Stimulated activated CD4-positive, alpha-beta T cell treated with anti-CD3 and anti-CD28 coated beads, Interleukin-4, amount 100 ng/mL, for 1 hour (primary cell): Measurements from ENCODE around the gene PGBD5.
"Not testable (repeated sequence)": the region's sequence is repeated elsewhere in the genome, so short reads cannot be mapped to it uniquely, and the experiment has no call there.

ENCODE experiments used
- DNase-seq: peaks from one replicate; pipeline ENCODE4 v3.0.0-alpha.2; 2020

PGBD5 gene

DNA sequence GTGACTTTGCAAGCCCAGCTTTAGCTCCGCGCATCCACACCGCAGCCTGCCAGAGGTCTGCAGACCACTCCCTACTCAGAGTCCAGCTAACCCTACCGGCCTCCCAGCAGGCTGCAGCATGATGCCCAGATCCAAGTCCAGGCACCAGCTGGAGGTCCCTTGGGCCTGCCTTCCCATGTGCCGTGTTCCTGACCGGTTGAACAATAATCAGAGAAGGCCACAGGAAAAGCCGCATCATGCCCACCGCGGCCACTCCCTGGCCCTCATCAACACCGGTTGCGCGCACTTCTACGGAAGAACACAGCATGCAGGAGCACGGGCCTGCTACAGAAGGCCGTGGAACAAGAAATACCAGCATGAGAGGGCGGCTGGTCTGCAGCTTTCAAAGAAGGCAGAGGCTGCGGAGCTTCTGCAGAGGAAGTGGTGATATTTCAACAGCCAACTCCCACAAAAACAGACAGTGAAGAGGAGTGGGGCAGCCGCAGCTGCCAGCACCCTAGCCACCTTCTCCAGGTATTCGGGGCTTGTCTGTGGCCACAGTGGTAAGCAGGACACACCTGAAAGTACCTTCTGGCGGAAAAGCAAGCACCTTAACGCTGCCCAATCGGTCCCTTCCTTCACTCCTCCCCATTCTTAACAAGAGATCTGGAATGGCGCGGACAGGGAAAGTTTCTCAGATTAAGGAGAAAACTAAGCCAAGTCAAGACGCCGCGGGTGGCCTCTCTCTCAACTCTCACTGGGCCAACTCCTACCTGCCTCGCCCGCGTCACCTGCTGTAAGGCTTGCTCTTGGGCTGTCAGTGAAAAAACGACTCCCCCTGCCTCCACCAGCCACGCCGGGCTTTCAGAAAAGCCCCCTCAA, 1.5 kb downstream of the PGBD5 start:
- peak; percentile 2 for DNase-seq

GRCh38 chr1:230423951-230424350, 2.2 kb downstream of the PGBD5 start:
- DNase-seq: no peak

- DNase-seq: no peak
These were observed 2.9 kb downstream of the PGBD5 start for GRCh38 chr1:230423261-230423660.

DNA sequence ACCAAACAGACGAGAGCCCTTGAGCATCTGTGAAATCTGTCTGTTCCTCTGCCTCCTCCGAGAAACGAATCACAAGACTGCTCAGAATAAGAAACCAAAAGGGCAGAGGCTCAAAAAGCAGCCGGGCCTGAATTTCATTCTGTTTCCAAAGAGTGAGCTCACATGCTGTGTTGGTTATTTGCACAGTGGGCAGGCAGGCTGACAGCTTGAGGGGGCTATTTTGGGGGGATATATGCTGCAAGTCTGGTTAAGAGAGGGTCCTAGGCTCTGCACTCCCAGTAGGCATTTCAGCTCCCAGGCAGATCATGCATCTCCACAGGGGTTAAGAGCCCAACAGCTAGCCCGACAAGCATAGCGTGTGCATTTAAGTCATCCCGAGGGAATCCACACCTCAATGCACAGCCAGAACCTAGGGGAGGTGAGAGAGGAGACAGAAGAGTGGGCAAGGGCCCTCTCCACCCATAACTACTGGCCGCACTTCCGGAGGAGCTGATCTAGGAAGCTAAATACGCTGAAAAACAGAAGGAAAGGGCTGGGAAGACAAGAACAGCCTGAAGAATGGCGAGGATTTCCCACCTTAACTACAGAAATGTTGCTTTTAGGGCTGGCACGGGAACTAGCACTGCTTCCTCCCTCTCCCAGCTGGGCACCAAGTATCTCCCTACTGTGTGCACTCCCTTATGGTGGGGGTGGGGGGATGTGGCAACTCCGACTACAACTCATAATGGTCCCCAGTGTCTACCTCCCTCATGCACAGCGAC, 3.7 kb downstream of the PGBD5 start:
- no peak for DNase-seq

GRCh38 chr1:230421481-230421880, 4.7 kb downstream of the PGBD5 start:
- no peak for DNase-seq

GRCh38 chr1:230420372-230420771, 5.8 kb downstream of the PGBD5 start:
- DNase-seq: not testable (repeated sequence)

GRCh38 chr1:230416430-230416829, 9.7 kb downstream of the PGBD5 start:
- no peak for DNase-seq

- no peak for DNase-seq
These were observed 10.6 kb downstream of the PGBD5 start for GRCh38 chr1:230415405-230416132.

GRCh38 chr1:230414694-230415093, 11.4 kb downstream of the PGBD5 start:
- no peak for DNase-seq

DNA sequence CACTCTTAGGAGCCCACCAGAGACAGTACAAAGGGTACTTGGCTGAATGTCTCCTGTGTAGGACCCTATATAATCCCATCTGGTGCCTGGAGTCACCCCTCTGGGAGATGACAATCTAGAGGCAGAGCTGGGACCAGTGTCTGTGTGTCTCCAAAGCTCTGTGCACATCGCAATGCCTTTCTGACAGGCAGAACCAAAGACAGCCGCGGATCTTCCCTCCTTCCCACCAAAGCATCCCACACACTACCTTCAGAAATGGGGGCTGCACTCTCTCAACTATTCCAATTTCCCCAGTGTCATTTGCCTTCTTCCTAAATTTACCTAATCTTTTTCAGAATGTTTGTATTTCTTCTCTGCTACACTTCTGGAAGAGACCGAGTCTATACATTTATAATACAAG, 12.0 kb downstream of the PGBD5 start:
- no peak for DNase-seq

GRCh38 chr1:230413061-230413460, 13.1 kb downstream of the PGBD5 start:
- DNase-seq: no peak

DNA sequence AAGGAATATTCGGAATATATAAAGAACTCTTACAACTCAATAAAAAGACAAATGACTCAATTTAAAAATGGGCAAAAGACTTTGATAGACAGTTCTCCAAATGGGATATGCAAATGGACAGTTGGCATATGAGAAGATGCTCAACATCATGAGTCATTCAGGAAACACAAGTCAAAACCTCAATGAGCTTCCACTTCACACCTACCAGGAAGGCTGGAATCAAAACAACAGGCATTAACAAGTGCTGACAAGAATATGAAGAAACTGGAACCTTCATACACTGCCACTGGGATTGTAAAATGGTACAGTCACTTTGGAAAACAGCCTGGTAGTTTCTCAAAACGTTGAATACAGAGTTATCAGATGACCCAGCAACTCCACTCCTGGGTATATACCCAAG, 17.2 kb downstream of the PGBD5 start:
- no peak for DNase-seq

DNA sequence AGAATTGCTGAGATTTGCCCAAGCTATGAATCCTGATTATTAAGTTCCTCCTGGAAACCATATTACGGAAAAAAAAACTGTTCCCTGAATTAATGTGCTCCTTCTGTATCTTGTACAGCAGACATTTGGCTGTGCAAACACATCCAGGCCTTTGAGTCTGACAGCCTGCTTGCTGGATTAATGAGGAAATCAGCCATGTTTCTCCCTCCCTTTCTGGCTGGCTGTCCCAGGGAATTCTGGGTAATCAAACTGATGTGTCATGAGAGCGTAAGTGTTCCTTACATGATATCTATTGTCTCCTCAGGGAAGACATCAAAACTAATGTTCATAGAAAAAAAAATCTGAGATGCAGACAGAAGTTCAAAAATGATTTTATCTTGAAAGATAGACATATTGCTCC, 18.8 kb downstream of the PGBD5 start:
- DNase-seq: no peak

- DNase-seq: not testable (repeated sequence)
These were observed 19.4 kb downstream of the PGBD5 start for GRCh38 chr1:230406727-230407126.

DNA sequence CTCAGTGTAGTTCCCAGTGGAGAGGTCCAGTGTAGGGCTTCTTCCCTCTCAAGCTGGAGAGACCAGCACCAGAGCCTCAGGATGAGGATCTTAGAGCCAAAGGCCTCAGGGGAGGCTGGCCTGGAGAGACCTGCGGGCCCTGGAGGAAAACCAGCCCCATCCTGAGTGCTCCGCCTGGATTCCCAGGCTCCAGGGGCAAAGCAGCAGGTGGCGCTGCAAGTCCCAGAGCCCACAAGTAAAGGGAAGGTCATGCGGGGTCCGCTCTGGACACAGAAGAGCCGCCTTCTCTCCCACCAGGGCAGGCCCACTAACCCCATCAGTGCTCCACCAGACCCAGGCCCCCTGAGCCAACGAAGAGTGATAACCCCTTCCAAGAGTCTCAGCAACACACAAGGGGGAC, 22.7 kb downstream of the PGBD5 start:
- no peak for DNase-seq

GRCh38 chr1:230401763-230402294, 24.3 kb downstream of the PGBD5 start:
- no peak for DNase-seq

DNA sequence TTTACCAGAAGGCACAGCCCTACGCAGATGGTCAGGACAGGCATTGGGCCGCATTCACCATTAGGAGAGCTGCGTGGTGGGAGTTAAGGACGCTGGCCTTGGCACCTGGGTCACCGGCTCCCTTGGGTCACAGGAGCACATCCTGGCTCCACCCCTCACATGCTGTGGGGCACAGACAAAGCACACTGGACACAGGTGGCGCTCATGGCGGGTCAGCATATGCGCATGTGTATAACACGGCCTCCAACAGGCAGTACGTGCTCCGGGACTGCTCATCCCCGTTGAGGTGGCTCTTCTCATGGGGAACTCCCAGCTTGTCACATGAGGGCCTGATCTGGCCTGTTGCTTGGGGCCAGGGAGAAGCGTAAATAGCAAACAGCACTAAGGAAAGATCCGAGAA, 25.0 kb downstream of the PGBD5 start:
- DNase-seq: no peak

DNA sequence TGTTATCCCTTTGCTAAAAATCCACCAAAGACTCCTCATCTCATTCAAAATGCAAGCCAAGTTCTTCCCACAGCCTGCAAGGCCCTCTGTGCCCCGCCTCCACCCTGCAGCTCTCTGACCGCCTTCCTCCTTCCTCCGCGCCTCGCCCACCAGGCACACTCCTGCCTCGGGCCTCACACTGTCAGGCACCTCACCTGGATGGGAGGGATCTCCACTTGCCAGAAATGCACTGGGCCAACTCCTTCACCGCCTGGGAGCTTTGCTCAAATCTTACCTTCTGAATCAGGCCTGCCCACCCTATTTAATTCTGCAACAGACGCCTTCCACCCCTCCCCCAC, 26.2 kb downstream of the PGBD5 start:
- no peak for DNase-seq

DNA sequence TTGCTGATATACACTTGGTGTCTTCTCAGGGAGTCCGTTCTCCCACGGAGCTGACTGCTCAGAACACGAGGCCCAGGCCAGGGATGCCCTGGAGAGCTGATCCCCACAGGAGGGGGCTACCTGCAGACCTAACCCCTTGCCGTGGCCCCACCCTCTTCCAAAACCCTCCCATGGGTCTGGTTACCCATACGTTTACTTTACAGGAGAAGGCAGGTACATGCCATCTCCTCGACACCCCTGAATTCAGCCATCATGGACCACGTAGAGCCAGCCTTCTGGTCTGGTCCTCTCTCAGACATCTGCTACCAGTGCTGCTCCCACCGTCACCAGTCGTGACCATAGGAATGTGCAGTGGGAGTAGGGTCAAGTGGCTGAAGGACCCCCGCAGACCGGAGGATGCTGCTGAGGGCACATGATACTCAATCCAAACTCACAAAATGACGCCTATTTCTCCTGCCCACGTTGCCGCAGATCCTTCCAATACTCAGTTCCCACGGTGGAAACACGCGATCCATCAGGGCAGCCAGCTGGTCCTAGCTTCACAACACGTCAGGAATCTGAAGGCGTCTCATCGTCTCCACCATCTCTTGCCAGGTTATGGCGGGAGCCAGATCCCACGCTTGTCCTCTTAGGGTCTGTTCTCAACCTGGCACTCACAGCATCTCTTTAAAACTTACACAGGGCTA, 26.7 kb downstream of the PGBD5 start:
- DNase-seq: no peak

GRCh38 chr1:230398856-230399255, 27.3 kb downstream of the PGBD5 start:
- no peak for DNase-seq

DNA sequence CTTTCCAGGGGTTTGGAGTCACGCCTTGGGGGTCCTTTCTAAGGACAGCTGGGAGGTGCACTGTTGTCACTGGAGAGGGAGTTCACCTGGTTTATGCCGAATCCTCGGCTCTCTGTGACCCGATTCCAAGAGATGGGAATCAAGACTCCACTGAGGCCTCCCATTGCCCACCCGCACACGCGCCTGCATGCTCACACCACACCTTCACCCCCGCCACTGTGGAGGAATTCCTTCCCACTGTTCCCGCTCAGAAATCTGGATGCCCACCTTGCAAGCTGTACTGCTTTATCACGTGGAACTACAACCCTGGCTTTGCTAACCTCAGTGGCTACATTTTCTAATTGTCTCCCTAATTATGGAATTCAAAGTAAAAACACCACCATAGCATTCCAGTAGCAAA, 29.2 kb downstream of the PGBD5 start:
- DNase-seq: no peak

GRCh38 chr1:230395932-230396331, 30.2 kb downstream of the PGBD5 start:
- DNase-seq: no peak

DNA sequence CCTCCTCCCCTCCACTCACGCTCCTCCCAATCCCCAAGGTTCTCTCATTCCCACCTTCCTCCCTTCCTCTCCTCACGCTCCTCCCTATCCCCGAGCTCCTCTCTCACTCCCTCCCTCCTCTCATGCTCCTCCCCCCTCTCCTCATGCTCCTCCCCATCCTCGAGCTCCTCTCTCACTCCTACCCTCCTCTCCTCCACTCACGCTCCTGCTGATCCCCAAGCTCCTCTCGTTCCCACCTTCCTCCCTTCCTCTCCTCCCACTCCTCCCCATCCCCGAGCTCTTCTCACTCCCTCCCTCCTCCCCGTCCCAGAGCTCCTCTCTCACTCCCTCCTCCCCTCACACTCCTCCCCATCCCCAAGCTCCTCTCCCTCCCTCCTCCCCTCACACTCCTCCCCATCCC, 31.4 kb downstream of the PGBD5 start:
- DNase-seq: no peak
